ENCODE data around the gene DRC7. TPM values are rescaled to one million over a fixed set of nuclear protein-coding genes. Genes with fewer than 3 reads are reported as not detected.

DRC7 gene
- total RNA-seq, 1 experiment from 2014 or later = not detected

DNA sequence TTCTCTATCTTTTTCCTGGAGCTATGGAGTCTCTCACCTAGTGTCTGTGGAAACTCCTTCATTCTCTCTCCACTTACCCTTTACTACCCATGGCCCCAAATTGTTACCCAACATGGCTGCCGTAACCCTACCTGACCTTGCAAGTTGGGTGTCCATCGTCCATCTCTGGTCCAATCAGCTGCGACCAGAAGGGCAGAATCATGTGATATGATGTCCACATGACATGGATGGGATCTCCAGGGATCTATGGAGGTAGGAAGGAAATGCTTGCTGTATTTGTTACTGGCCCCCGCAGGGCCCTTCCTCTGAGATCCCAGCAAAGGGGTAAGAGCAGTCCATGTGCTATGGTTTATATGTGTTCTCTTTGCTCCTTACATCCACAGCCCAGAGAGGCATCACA, 8.0 kb upstream of the DRC7 start:
- intact Hi-C loops (cut with micrococcal nuclease; ENCODE audit: unreplicated experiment) = no loop called here
- Histone ChIP-seq H3K27me3 (ENCODE audit: control insufficient read depth, insufficient read depth, low read length) (no peaks in the 10 kb centered on the region), H3K4me3 (ENCODE audit: low read depth in 2 of 2, low read length in 2 of 2) (no peak overlapping the region), H3K36me3 (ENCODE audit: control insufficient read depth, insufficient read depth, low read length) (no peaks in the 10 kb centered on the region), H3K9me3 (ENCODE audit: control insufficient read depth, insufficient read depth, low read depth, low read length) (no peaks in the 10 kb centered on the region), H3K27ac (ENCODE audit: low read length) (no peak overlapping the region), H3K4me1 (ENCODE audit: control insufficient read depth, insufficient read depth, low read length) (no peaks in the 10 kb centered on the region)
- ChIA-PET POLR2A (no interaction called here), CTCF (no interaction called here)
- TF ChIP-seq TCF7L2 (IDR thresholded peaks at IDR 0.05; ENCODE audit: low read depth, low read length) (no peak), POLR2AphosphoS5 (IDR thresholded peaks at IDR 0.05; ENCODE audit: low read depth, low read length) (no peak), SIN3A (IDR thresholded peaks at IDR 0.05; ENCODE audit: borderline replicate concordance, insufficient read depth, low read depth, low read length) (no peak)
- TF ChIP-seq, protein P1, sequence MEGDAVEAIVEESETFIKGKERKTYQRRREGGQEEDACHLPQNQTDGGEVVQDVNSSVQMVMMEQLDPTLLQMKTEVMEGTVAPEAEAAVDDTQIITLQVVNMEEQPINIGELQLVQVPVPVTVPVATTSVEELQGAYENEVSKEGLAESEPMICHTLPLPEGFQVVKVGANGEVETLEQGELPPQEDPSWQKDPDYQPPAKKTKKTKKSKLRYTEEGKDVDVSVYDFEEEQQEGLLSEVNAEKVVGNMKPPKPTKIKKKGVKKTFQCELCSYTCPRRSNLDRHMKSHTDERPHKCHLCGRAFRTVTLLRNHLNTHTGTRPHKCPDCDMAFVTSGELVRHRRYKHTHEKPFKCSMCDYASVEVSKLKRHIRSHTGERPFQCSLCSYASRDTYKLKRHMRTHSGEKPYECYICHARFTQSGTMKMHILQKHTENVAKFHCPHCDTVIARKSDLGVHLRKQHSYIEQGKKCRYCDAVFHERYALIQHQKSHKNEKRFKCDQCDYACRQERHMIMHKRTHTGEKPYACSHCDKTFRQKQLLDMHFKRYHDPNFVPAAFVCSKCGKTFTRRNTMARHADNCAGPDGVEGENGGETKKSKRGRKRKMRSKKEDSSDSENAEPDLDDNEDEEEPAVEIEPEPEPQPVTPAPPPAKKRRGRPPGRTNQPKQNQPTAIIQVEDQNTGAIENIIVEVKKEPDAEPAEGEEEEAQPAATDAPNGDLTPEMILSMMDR (IDR thresholded peaks at IDR 0.05) = no peak
- TF ChIP-seq, protein P2, sequence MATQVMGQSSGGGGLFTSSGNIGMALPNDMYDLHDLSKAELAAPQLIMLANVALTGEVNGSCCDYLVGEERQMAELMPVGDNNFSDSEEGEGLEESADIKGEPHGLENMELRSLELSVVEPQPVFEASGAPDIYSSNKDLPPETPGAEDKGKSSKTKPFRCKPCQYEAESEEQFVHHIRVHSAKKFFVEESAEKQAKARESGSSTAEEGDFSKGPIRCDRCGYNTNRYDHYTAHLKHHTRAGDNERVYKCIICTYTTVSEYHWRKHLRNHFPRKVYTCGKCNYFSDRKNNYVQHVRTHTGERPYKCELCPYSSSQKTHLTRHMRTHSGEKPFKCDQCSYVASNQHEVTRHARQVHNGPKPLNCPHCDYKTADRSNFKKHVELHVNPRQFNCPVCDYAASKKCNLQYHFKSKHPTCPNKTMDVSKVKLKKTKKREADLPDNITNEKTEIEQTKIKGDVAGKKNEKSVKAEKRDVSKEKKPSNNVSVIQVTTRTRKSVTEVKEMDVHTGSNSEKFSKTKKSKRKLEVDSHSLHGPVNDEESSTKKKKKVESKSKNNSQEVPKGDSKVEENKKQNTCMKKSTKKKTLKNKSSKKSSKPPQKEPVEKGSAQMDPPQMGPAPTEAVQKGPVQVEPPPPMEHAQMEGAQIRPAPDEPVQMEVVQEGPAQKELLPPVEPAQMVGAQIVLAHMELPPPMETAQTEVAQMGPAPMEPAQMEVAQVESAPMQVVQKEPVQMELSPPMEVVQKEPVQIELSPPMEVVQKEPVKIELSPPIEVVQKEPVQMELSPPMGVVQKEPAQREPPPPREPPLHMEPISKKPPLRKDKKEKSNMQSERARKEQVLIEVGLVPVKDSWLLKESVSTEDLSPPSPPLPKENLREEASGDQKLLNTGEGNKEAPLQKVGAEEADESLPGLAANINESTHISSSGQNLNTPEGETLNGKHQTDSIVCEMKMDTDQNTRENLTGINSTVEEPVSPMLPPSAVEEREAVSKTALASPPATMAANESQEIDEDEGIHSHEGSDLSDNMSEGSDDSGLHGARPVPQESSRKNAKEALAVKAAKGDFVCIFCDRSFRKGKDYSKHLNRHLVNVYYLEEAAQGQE (IDR thresholded peaks at IDR 0.05; ENCODE audit: insufficient read depth in 1 of 2, low read depth in 2 of 2, low read length in 1 of 2) = no peak
- in situ Hi-C loops (cut with HindIII; ENCODE audit: low pct_unique_long_range_greater_than_20kb, low sequenced_read_pairs) = no loop called here
- no peak for ATAC-seq
- DNase-seq (ENCODE audit: low read depth, low spot score) = no peak
- no TSS peak for BruUV-seq (replicated peaks)

DNA sequence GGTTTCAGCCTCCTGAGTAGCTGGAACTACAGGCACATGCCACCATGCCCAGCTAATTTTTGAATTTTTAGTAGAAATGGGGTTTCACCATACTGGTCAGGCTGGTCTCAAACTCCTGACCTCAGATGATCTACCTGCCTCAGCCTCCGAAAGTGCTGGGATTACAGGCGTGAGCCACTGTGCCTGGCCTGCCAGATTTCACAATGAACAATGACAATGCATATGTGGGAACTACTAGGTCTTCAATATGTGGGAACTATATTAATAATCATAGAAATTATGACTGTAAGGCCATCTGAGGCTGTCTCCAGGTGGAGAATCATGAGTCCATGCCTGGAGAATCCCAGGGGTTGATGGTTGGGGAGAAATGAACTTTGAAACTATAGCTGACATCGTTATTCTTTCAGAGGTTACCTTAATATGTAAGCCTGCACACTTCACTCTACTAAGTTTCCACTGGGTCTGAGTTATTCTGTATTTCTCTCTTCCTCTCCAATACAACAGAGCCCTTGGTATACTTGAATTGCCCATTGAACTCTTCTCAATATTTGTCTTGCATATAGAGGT, 7.2 kb upstream of the DRC7 start:
- no TSS peak for BruUV-seq (replicated peaks)
- ATAC-seq = no peak

DNA sequence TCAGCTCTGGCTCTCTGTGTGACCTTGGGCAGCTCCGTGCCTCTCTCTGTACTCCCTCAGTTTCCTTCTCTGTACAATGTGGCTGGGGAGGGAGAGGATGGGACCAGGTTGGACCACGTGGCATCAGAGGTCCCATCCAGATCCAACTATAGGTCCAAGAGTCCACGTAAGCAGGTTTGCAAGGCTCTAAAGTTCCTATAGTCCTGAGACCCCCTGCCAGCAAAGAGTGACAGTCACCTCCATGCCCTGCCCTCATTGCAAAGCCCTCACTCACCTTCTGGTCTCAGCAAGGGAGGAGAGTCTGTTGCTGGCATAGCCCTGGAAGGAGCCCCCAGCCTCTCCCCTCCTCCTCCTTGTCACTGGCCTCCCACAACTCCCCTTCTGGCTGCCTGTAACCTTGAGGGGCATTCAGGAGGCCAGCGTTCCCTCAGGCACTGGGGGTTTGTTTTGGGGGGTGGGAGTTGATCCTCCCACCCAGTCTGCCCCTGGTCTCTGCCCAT, 6.1 kb upstream of the DRC7 start:
- DNase-seq (ENCODE audit: low read depth, low spot score) (no peak), ATAC-seq (no peak)
- no peaks in the 10 kb centered on the region for H3K9me3 ChIP-seq (ENCODE audit: control insufficient read depth, insufficient read depth, low read depth, low read length)
- H3K4me3 ChIP-seq (ENCODE audit: low read depth in 2 of 2, low read length in 2 of 2) = no peak overlapping the region
- ChIA-PET CTCF (no interaction called here), POLR2A (no interaction called here)
- no peak overlapping the region for H3K27ac ChIP-seq (ENCODE audit: low read length)
- no peaks in the 10 kb centered on the region for H3K27me3 ChIP-seq (ENCODE audit: control insufficient read depth, insufficient read depth, low read length)
- no peaks in the 10 kb centered on the region for H3K36me3 ChIP-seq (ENCODE audit: control insufficient read depth, insufficient read depth, low read length)
- H3K4me1 ChIP-seq (ENCODE audit: control insufficient read depth, insufficient read depth, low read length) = no peaks in the 10 kb centered on the region
- intact Hi-C loops (cut with micrococcal nuclease; ENCODE audit: unreplicated experiment) = no loop called here
- no peak for TF ChIP-seq SIN3A (IDR thresholded peaks at IDR 0.05; ENCODE audit: borderline replicate concordance, insufficient read depth, low read depth, low read length)
- BruUV-seq (replicated peaks) = no TSS peak
- in situ Hi-C loops (cut with HindIII; ENCODE audit: low pct_unique_long_range_greater_than_20kb, low sequenced_read_pairs) = no loop called here

More for the DNA sequence above, 7.2 kb upstream of the DRC7 start:
- no peak for DNase-seq (ENCODE audit: low read depth, low spot score)
- Histone ChIP-seq H3K27me3 (ENCODE audit: control insufficient read depth, insufficient read depth, low read length) (no peaks in the 10 kb centered on the region), H3K27ac (ENCODE audit: low read length) (no peak overlapping the region), H3K36me3 (ENCODE audit: control insufficient read depth, insufficient read depth, low read length) (no peaks in the 10 kb centered on the region), H3K4me3 (ENCODE audit: low read depth in 2 of 2, low read length in 2 of 2) (no peak overlapping the region), H3K4me1 (ENCODE audit: control insufficient read depth, insufficient read depth, low read length) (no peaks in the 10 kb centered on the region), H3K9me3 (ENCODE audit: control insufficient read depth, insufficient read depth, low read depth, low read length) (no peaks in the 10 kb centered on the region)
- ChIA-PET CTCF (interaction anchor here (0.7 kb wide), 1 partner anchor 252 kb away, joined by 4 read pairs; no protein-coding TSS in a partner anchor), POLR2A (no interaction called here)
- TF ChIP-seq SIN3A (IDR thresholded peaks at IDR 0.05; ENCODE audit: borderline replicate concordance, insufficient read depth, low read depth, low read length) = no peak
- intact Hi-C loops (cut with micrococcal nuclease; ENCODE audit: unreplicated experiment) = no loop called here
- in situ Hi-C loops (cut with HindIII; ENCODE audit: low pct_unique_long_range_greater_than_20kb, low sequenced_read_pairs) = no loop called here
